GM21447 (cell line): ENCODE measurements around the gene NCS1.

Experiments used
- ATAC-seq: cut with Tn5 transposase; IDR thresholded peaks from one replicate; pipeline ENCODE4 v1.9.1; 2021; ENCODE audit not compliant: unreplicated experiment

Gene NCS1

DNA sequence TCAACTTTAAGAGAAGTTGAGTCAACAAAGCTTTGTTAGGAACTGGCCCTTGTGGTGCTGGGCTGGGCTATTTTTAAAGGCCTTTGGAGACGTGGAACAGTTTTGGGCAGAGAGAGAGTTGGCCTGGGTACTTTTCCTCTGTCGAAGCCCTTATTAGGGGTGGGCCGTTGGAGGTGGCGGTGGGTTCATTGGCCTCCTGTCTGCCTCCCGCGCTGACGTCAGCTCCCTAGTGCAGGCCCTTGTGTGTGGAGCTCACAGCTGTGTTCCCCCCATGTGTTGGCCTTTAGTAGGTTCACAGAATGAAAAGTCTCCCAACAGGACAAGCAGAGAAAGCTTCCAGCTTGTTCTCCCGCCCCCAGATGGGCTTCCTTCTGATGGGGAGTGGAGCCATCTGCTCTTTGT is 2.7 kb downstream of the NCS1 start:
- no peak for ATAC-seq

DNA sequence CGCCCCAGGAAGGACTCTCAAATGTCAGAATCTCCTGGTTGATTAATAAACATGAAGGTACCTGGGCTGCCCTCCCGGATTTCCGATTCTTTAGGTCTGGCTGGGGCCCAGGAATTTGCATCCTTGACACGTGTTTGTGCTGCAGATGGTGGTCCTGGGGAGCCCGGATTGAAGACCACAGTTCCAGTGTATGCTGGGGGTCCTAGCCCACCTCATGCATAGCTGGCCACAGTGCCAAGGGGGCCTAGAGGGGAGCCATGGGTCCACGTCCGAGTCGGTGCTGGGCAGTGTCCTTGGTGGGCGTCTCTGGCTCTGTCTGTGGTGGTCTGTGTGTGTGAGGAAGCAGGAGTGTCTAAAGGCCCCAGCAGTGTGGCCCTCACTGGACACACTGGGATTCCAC is 3.2 kb downstream of the NCS1 start:
- ATAC-seq = no peak

GRCh38 chr9:130176760-130177159 is 4.6 kb downstream of the NCS1 start:
- ATAC-seq = no peak

GRCh38 chr9:130177898-130178805 is 5.9 kb downstream of the NCS1 start:
- no peak for ATAC-seq

DNA sequence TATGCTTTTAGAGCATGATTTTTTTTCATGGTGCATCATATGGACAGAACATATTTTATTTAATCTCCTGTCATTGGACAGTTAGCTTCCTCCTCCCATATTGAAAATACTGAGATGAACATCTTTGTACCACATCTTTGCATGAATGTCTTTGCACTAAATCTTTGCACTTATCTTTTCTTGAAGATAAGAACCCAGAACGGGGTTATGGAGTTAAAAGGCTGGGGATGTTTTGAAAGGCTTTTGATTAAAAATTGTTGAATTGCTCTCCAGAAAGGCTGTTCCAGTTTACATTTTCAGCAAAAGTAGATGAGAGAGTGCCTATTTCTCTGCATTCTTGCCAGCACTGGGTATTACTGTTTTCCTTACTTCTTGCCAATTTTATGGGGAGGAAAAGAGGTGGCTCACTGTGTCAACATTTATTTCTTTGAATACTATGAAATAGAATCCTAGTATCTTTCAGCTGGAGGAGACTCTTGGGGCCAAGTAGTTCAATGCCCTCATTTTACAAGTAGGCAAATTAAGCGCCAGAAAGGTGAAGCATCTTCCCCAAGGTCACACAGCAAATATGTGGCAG is 7.2 kb downstream of the NCS1 start:
- ATAC-seq = no peak

GRCh38 chr9:130180516-130180915 is 8.3 kb downstream of the NCS1 start:
- ATAC-seq = no peak

DNA sequence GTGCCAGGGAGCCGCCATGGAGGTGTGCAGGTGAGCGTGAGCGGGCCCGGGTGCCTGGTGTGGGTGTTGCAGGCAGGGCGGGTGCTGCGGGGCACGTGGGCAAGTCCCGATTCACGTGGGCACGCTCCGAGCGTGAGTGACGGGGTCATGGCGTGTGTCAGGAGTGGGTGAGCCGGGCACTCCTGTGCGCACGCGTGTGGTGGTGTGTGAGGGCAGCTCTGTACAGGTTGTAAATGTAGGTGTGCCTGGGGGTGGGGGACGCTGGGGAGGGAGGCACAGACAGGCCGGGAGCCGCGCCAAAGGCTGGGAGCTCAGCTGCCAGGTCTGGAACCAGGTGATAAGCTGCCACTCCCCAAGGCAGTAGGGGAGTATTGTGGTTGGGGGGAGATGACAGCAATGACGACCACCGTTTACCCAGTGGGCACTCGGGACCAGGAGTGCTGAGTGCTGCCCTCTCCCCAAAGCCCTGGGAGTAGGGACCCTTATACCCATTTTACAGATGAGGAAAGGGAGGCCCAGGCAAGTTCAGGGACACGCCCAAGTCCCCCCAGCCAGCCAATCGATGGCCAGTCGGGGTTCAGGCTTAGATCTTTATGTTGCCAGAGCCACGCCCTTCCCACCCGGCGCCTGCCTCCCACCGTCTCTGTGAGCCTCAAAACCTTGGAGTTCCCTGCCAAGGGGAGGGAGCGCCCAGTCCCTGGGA is 9.6 kb downstream of the NCS1 start:
- no peak for ATAC-seq

GRCh38 chr9:130182381-130182909 is 10.2 kb downstream of the NCS1 start:
- ATAC-seq = no peak

GRCh38 chr9:130183133-130183762 is 11.0 kb downstream of the NCS1 start:
- no peak for ATAC-seq

- ATAC-seq = no peak
These were observed 12.8 kb downstream of the NCS1 start for GRCh38 chr9:130185017-130185416.

- ATAC-seq = no peak
These were observed 13.4 kb downstream of the NCS1 start for GRCh38 chr9:130185490-130186031.

DNA sequence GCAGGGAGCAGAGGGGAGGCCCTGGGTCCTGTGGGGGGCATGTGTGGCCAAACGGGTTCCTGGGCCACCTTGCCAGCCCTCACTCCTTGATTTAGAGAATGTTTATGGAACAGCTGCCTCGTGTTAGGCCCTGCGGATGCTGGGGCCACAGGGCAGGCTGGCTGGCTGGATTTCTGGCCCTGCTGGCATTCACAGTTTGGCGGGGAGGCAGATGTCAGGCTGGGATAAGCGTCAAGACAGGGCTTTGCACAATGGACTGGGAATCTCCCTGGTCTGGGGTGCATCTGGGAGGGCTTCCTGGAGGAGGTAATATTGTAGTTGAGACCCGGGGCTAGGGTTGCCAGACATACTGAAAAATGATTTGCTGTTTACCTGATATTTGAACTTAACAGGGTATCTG is 13.8 kb downstream of the NCS1 start:
- ATAC-seq = no peak

DNA sequence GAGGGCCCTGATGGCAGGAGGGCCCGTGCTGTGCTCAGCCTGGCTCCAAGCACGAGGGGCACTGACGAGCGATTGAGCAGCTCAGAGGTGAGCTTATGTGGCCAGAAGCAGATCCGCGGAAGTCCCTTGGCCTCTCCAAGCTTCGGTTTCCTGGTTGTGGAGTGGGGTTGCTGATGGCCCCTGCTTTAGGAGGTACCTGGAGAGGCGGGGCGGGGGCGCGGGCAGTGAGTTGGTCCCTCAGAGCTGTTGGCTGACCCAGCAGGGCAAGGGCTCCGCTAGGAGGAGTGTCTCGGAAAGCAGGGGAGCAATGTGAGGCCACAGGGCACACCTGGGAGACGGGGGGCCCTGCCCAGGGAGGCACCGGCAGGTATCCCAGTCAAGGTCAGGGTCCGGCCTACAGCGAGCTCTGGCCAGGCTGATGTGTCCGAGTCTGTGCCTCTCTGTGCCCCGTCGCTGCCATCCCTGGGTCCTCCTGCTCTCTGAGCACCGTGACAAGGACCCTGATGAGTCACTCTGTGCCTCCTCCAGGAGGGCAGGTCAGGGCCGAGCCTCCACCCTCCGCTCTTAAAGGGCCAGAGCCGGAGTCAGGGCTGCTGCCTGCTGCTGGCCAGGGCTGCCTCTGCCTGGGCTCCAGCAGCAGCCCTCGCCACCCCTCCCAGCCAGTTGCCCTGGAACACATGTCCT is 14.8 kb downstream of the NCS1 start:
- no peak for ATAC-seq

- no peak for ATAC-seq
These were observed 15.3 kb downstream of the NCS1 start for GRCh38 chr9:130187523-130187846.

DNA sequence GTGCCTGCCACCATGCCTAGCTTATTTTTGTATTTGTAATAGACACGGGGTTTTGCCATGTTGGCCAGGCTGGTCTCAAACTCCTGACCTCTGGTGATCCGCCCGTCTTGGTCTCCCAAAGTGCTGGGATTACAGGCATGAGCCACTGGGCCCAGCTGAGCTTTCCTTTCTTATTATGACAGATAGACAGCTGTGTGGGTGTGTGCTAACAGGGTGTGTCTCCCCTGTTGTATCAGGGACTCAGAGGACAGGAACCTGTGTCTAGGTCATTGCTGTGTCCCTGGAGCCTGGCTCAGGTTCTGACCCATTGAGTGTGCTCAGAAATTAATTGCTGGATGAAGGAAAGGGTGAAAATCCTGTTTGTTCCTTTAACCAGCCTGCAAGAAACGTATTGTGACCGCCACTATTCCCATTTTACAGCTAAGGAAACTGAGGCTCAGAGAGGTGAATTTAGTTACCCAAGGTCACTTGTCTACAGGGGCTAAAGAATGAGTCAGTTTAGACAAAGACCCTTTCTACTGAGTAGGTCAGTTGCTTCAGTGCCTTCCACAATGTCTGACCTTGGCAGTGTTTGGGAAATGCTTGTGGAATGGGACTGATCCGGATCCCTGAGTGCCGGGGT is 16.8 kb downstream of the NCS1 start:
- ATAC-seq = no peak

GRCh38 chr9:130189840-130190239 is 17.6 kb downstream of the NCS1 start:
- ATAC-seq = no peak

- no peak for ATAC-seq
These were observed 19.0 kb downstream of the NCS1 start for GRCh38 chr9:130191068-130191748.

GRCh38 chr9:130191749-130192120 is 19.5 kb downstream of the NCS1 start:
- ATAC-seq = no peak

DNA sequence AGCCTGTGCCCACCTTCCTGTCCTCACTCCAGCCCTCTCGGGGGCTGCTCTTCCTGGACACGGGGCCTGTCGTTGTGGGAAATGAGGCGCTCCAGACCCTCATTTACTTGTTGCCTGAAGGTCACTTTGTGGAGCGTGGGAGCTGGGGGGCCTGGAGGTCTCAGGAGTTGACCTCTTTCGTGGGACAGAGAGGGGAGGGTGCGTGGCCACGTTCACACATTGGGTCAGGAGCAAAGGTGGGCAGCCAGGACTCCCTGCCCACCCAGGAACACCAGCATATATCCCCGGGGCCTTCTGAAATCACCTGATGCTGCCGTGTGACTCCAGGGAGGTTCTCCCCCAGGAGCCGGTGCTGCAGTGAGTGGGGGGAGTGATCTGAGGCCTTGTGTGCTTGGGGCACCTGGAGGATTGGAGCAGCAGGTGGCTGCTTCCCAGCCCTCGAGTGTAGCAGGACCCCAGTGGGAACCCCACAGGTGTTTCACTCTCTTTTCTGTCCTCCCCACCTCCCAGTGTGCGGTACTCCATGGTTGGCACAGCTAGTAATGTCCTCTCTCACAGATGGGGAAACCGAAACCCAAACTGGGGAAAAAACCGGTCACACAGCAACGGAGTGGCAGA is 20.3 kb downstream of the NCS1 start:
- ATAC-seq = no peak
